H1 (cell line): ENCODE results near the gene ADCY1. TPM values are rescaled to one million over a fixed set of nuclear protein-coding genes. Genes with fewer than 3 reads are reported as not detected.

Source experiments
- CTCF ChIP-seq, 3 experiments: IDR thresholded peaks; 1 replicate in 2 of 3; 2 replicates in 1 of 3; pipeline versions ENCODE4 v1.5.1 to v1.6.1; 2011; ENCODE audit warnings: low read length in 3 of 3, mild to moderate bottlenecking in 3 of 3, inconsistent platforms in 2 of 3, low read depth in 1 of 3, moderate library complexity in 1 of 3; ENCODE audit not compliant: insufficient read depth in 1 of 3; ENCODE audit errors: control extremely low read depth in 1 of 3
- E2F6 ChIP-seq: IDR thresholded peaks from 2 replicates; pipeline ENCODE4 v1.6.1; 2012; ENCODE audit warnings: inconsistent platforms
- EZH2 ChIP-seq: fragments of 200-600 bp; sonication (generic); IDR thresholded peaks from 2 replicates; pipeline ENCODE4 v1.7.1; 2012; ENCODE audit warnings: low read depth, mild to moderate bottlenecking, moderate library complexity, low read length, inconsistent platforms; ENCODE audit not compliant: severe bottlenecking
- JUN ChIP-seq: IDR thresholded peaks from 2 replicates; pipeline ENCODE4 v1.6.1; 2011; ENCODE audit warnings: low read depth, mild to moderate bottlenecking, improper control_type of control experiment, low read length
- JUND ChIP-seq: IDR thresholded peaks from 2 replicates; pipeline ENCODE4 v1.6.1; 2011; ENCODE audit warnings: mild to moderate bottlenecking, improper control_type of control experiment, low read length
- NANOG ChIP-seq: IDR thresholded peaks from 2 replicates; pipeline ENCODE4 v1.6.1; 2011; ENCODE audit warnings: low read length, low read depth, mild to moderate bottlenecking, inconsistent platforms; ENCODE audit not compliant: insufficient read depth, poor library complexity, severe bottlenecking
- POU5F1 ChIP-seq: IDR thresholded peaks from 2 replicates; pipeline ENCODE4 v1.6.1; 2011; ENCODE audit warnings: low read depth, mild to moderate bottlenecking, low read length, moderate library complexity
- RNF2 ChIP-seq: fragments of 200-900, 300-1000 bp; sonication (generic); IDR thresholded peaks from 2 replicates; pipeline ENCODE4 v1.7.1; 2016; ENCODE audit warnings: borderline replicate concordance, low read depth, mild to moderate bottlenecking, antibody characterized with exemption, low read length; ENCODE audit not compliant: poor library complexity, severe bottlenecking; ENCODE audit errors: missing control alignments
- SIN3A ChIP-seq, 2 experiments: IDR thresholded peaks in 1 of 2; conservative IDR thresholded peaks in 1 of 2; 2 replicates each; pipeline ENCODE4 v1.6.1; 2011 to 2012; ENCODE audit warnings: low read length in 2 of 2, improper control_type of control experiment in 1 of 2, low read depth in 1 of 2, mild to moderate bottlenecking in 1 of 2
- SIRT6 ChIP-seq: IDR thresholded peaks from one replicate; pipeline ENCODE4 v1.7.1; 2012; ENCODE audit warnings: low read length, inconsistent platforms
- SP2 ChIP-seq: IDR thresholded peaks from 2 replicates; pipeline ENCODE4 v1.6.1; 2012; ENCODE audit warnings: mild to moderate bottlenecking, low read length, inconsistent platforms
- SP4 ChIP-seq: IDR thresholded peaks from 2 replicates; pipeline ENCODE4 v1.6.1; 2012; ENCODE audit warnings: low read length, inconsistent platforms
- SUZ12 ChIP-seq: fragments of 200-600 bp; sonication (generic); IDR thresholded peaks from 2 replicates; pipeline ENCODE4 v1.6.1; 2012; ENCODE audit warnings: mild to moderate bottlenecking, inconsistent platforms, low read length, moderate library complexity, mixed read lengths
- YY1 ChIP-seq: IDR thresholded peaks from 2 replicates; pipeline ENCODE4 v1.6.1; 2011; ENCODE audit warnings: low read depth, mild to moderate bottlenecking, low read length
- ZNF274 ChIP-seq: IDR thresholded peaks from 2 replicates; pipeline ENCODE4 v1.7.0; 2012; ENCODE audit warnings: low read length, borderline replicate concordance; ENCODE audit errors: extremely low read depth
- polyA plus RNA-seq, 7 experiments: library from polyadenylated mRNA; depleted of rRNA in 3 of 7; stranded (reverse) in 5 of 7; unstranded in 2 of 7; fragments of >200 nt in 5 of 7; fragments of 200-250 nt in 2 of 7; gene quantifications; 1 replicate in 5 of 7; 2 replicates in 1 of 7; 4 replicates in 1 of 7; pipeline versions ENCODE4 v1.2.1 to v1.2.3, GENCODE V29; 2011 to 2013; ENCODE audit warnings: missing spikeins in 2 of 7, mixed read lengths in 2 of 7
- total RNA-seq: library from RNA; stranded (reverse); fragmentation: NEBNext Ultra II Directional; extraction: Animal tissue kit (Norgen Biotek cat#: 25700); gene quantifications from 2 replicates; pipeline ENCODE4 v1.2.1, GENCODE V29; 2021

Gene ADCY1
- total and polyA plus RNA-seq, 2 of the 8 experiments (the other 6 are each of a cell fraction or from before 2014, with no cell fraction given) = 7.9 to 26.9 TPM

GRCh38 chr7:45574669-45575500 lies 717 bp downstream of the ADCY1 start (continued):
- TF ChIP-seq SUZ12 (peak; percentile 68; the same call in 1 of the 2 replicates), JUND (no peak), ZNF274 (no peak), CTCF (IDR thresholded peaks at IDR 0.05; ENCODE audit: control extremely low read depth in 1 of 3, insufficient read depth in 1 of 3, low read depth in 1 of 3, low read length in 3 of 3) (peak in 2 of 3 experiments; percentile 26 to 34; a peak in 3 of 4 replicates), JUN (no peak), SP4 (no peak), EZH2 (peak; percentile 71), NANOG (no peak), SP2 (no peak), E2F6 (peak; percentile 55), RNF2 (peak; percentile 64), POU5F1 (no peak), SIN3A (conservative IDR thresholded peaks at IDR 0.05 in 1 of 2, IDR thresholded peaks at IDR 0.05 in 1 of 2; ENCODE audit: low read depth in 1 of 2, low read length in 2 of 2) (no peak), YY1 (no peak), SIRT6 (no peak)
